Loucy (cell line): Measurements from ENCODE around the gene RNF149.

ENCODE experiments used
- H2AFZ ChIP-seq: fragments of 200-600 bp; sonication (generic); 2 replicates; pipeline ENCODE4 v1.6.0; 2016; ENCODE audit warnings: antibody characterized with exemption, mild to moderate bottlenecking, low read length, moderate library complexity
- H3F3A ChIP-seq: fragments of 200-600 bp; 2 replicates; pipeline ENCODE4 v1.6.0; 2016; ENCODE audit warnings: antibody characterized with exemption, low read depth, mild to moderate bottlenecking
- H3K27me3 ChIP-seq: fragments of 200-600 bp; sonication (generic); 2 replicates; pipeline ENCODE4 v1.6.1; 2014; ENCODE audit warnings: low read length, mild to moderate bottlenecking; ENCODE audit not compliant: insufficient read depth, poor library complexity, severe bottlenecking
- H3K36me3 ChIP-seq: fragments of 200-600 bp; sonication (generic); 2 replicates; pipeline ENCODE4 v1.6.1; 2016; ENCODE audit warnings: low read length; ENCODE audit not compliant: insufficient read depth
- H3K4me1 ChIP-seq: fragments of 200-600 bp; sonication (generic); 2 replicates; pipeline ENCODE4 v1.5.1; 2014; ENCODE audit warnings: low read length, mild to moderate bottlenecking; ENCODE audit not compliant: insufficient read depth, poor library complexity, severe bottlenecking
- H3K4me2 ChIP-seq: fragments of 200-600 bp; sonication (generic); 2 replicates; pipeline ENCODE4 v1.6.0; 2014; ENCODE audit warnings: antibody characterized with exemption, low read length, low read depth, mild to moderate bottlenecking; ENCODE audit not compliant: poor library complexity, severe bottlenecking
- H3K4me3 ChIP-seq: fragments of 200-600 bp; sonication (generic); 2 replicates; pipeline ENCODE4 v1.5.1; 2014; ENCODE audit warnings: low read length, mild to moderate bottlenecking, mixed read lengths; ENCODE audit not compliant: poor library complexity, severe bottlenecking
- H3K79me2 ChIP-seq: fragments of 200-600 bp; sonication (generic); 2 replicates; pipeline ENCODE4 v1.6.1; 2014; ENCODE audit warnings: low read length; ENCODE audit not compliant: insufficient read depth
- H3K9ac ChIP-seq: fragments of 200-600 bp; sonication (generic); 2 replicates; pipeline ENCODE4 v1.6.0; 2014; ENCODE audit warnings: mild to moderate bottlenecking, low read depth, low read length, moderate library complexity; ENCODE audit not compliant: poor library complexity, severe bottlenecking
- H3K9me2 ChIP-seq: fragments of 200-600 bp; sonication (generic); replicated peaks from 2 replicates; pipeline ENCODE4 v1.6.1; 2016; ENCODE audit warnings: low read depth, low read length, mixed read lengths
- H3K9me3 ChIP-seq: fragments of 200-600 bp; sonication (generic); 2 replicates; pipeline ENCODE4 v1.6.1; 2014; ENCODE audit warnings: mild to moderate bottlenecking, antibody characterized with exemption, low read length, low read depth; ENCODE audit not compliant: insufficient read depth
- H4K20me1 ChIP-seq: fragments of 200-600 bp; sonication (generic); 2 replicates; pipeline ENCODE4 v1.6.0; 2014; ENCODE audit warnings: antibody characterized with exemption, low read length, mild to moderate bottlenecking; ENCODE audit not compliant: insufficient read depth, poor library complexity, severe bottlenecking
- EZH2phosphoT487 ChIP-seq: fragments of 200-600 bp; IDR thresholded peaks from 2 replicates; pipeline ENCODE4 v1.6.1; 2018; ENCODE audit warnings: antibody characterized with exemption, mild to moderate bottlenecking, moderate library complexity, borderline replicate concordance
- TF ChIP-seq, protein P1 (sequence below): fragments of 200-600 bp; sonication (generic); conservative IDR thresholded peaks from 2 replicates; pipeline ENCODE4 v1.5.1; 2014; ENCODE audit warnings: mild to moderate bottlenecking, antibody characterized with exemption, low read length

The RNF149 gene

DNA sequence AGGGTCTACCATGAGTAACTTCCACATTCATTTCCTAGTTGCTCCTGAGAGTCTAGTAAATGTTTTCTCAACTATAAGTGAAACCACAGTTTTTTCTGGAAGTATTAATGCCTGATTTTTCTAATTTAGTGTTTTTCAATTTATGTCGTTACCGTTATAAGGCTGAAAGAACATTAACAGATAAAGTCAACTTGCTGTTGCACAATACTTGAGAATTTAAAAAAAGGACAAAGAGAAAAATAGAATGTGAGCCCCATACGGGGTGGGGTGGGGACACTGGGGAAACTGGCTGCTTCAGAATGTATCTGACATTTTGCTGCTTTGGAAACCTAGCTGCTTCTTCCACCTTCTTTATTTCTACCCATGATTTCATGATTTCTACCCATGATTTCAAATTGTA, 29.6 kb downstream of the RNF149 start:
- Histone ChIP-seq H3K36me3 (peaks cover 66% of the 10 kb centered on the region), H4K20me1 (no peaks in the 10 kb centered on the region)

DNA sequence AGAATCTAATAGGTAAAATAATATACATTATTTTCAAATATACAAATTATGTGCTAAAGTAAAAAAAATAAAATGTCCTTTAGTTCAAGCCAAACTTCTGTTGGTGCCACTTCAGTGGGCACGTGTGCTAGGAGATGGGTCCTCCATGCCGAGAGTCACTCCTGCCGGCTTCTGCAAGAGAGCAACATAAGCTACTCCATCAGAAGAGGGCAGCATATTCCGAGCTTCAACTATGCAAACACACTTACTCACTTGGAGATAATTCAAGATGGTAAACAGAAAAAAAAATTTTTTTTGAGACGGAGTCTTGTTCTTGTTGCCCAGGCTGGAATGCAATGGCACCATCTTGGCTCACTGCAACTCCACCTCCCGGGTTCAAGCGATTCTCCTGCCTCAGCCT, 31.4 kb downstream of the RNF149 start:
- Histone ChIP-seq H3K36me3 (peaks cover 65% of the 10 kb centered on the region), H3K27me3 (no peaks in the 10 kb centered on the region), H4K20me1 (no peaks in the 10 kb centered on the region), H3K9me2 (no peaks in the 10 kb centered on the region), H3K4me1 (peaks cover 8% of the 10 kb centered on the region), H3K79me2 (no peaks in the 10 kb centered on the region), H3K9ac (no peak overlapping the region), H2AFZ (no peak overlapping the region), H3K9me3 (no peaks in the 10 kb centered on the region), H3K4me3 (no peak overlapping the region), H3F3A (0 out of 2 replicates have a peak, but pooled peaks cover 3% of the 10 kb centered on the region), H3K4me2 (no peak overlapping the region)
- TF ChIP-seq, protein P1, sequence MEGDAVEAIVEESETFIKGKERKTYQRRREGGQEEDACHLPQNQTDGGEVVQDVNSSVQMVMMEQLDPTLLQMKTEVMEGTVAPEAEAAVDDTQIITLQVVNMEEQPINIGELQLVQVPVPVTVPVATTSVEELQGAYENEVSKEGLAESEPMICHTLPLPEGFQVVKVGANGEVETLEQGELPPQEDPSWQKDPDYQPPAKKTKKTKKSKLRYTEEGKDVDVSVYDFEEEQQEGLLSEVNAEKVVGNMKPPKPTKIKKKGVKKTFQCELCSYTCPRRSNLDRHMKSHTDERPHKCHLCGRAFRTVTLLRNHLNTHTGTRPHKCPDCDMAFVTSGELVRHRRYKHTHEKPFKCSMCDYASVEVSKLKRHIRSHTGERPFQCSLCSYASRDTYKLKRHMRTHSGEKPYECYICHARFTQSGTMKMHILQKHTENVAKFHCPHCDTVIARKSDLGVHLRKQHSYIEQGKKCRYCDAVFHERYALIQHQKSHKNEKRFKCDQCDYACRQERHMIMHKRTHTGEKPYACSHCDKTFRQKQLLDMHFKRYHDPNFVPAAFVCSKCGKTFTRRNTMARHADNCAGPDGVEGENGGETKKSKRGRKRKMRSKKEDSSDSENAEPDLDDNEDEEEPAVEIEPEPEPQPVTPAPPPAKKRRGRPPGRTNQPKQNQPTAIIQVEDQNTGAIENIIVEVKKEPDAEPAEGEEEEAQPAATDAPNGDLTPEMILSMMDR: no peak
- TF ChIP-seq EZH2phosphoT487: no peak

More for the DNA sequence above, 29.6 kb downstream of the RNF149 start:
- Histone ChIP-seq H3K4me3 (no peak overlapping the region), H3K9me3 (no peaks in the 10 kb centered on the region), H2AFZ (no peak overlapping the region), H3K79me2 (no peaks in the 10 kb centered on the region), H3K27me3 (no peaks in the 10 kb centered on the region), H3K4me2 (no peak overlapping the region), H3F3A (0 out of 2 replicates have a peak, but pooled peaks cover 3% of the 10 kb centered on the region), H3K4me1 (peaks cover 8% of the 10 kb centered on the region), H3K9ac (no peak overlapping the region), H3K9me2 (no peaks in the 10 kb centered on the region)
- no peak for TF ChIP-seq EZH2phosphoT487
- TF ChIP-seq, protein P1: no peak

DNA sequence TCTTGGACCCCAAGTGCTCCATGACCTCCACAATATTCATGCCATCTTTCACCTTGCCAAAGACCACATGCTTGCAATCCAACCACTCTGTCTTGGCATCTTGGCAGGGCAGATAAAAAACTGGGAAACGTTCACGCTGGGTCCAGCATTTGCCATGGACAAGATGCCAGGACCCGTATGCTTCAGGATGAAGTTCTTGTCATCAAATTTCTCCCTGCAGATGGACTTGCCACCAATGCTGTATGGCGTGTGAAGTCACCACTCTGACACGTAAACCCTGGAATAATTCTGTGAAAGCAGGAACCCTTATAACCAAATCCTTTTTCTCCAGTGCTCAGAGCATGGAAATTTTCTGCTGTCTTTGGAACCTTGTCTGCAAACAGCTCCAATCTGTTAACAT, 34.4 kb downstream of the RNF149 start:
- Histone ChIP-seq H3K36me3 (peaks cover 68% of the 10 kb centered on the region), H3K4me2 (no peak overlapping the region), H3F3A (0 out of 2 replicates have a peak, but pooled peaks cover 3% of the 10 kb centered on the region), H3K9me3 (no peaks in the 10 kb centered on the region), H3K4me3 (no peak overlapping the region), H3K9me2 (no peaks in the 10 kb centered on the region), H3K9ac (no peak overlapping the region), H3K27me3 (no peaks in the 10 kb centered on the region), H3K79me2 (no peaks in the 10 kb centered on the region), H2AFZ (no peak overlapping the region), H4K20me1 (no peaks in the 10 kb centered on the region), H3K4me1 (peaks cover 17% of the 10 kb centered on the region)
- no peak for TF ChIP-seq EZH2phosphoT487
- TF ChIP-seq, protein P1: no peak
